Cerebellar nuclear complex (tissue), 1 donor: Measurements from ENCODE around the gene CUL4B.
A peak's percentile ranks its signal among the peaks of the same experiment; 100 is the strongest.
"Not testable (repeated sequence)": the region's sequence is repeated elsewhere in the genome, so short reads cannot be mapped to it uniquely, and the experiment has no call there.

Experiments used
- DNase-seq, 2 experiments: peaks; one replicate each; lab custom pipeline; 2025; lab: John Stamatoyannopoulos, UW

CUL4B gene

GRCh38 chrX:120560842-120561633 is at the start of gene CUL4B:
Gene CUL4B, minus strand, starts transcription at chrX:120560962. Its CDS starts 324 bp downstream, at chrX:120560638.
- DNase-seq = peak; percentile 39 to 75

GRCh38 chrX:120604361-120604782 is 43.6 kb upstream of the CUL4B start:
- no peak for DNase-seq

- DNase-seq = peak; percentile 65 to 67
Measured at GRCh38 chrX:120603707-120604360, 43.1 kb upstream of the CUL4B start, which contains the start of gene MCTS1. Gene MCTS1, plus strand, starts transcription at chrX:120604101. Its CDS starts 136 bp downstream, at chrX:120604237.

GRCh38 chrX:120585702-120586101 is 24.9 kb upstream of the CUL4B start:
- DNase-seq = no peak

- DNase-seq = no peak
Measured at GRCh38 chrX:120575379-120576114, 14.8 kb upstream of the CUL4B start.

- DNase-seq = not testable (repeated sequence)
Measured at GRCh38 chrX:120573806-120574205, 13.0 kb upstream of the CUL4B start.

GRCh38 chrX:120570011-120570600 is 9.3 kb upstream of the CUL4B start:
- DNase-seq = no peak

GRCh38 chrX:120568609-120569008 is 7.8 kb upstream of the CUL4B start:
- no peak for DNase-seq

- DNase-seq = no peak
Measured at GRCh38 chrX:120568035-120568434, 7.3 kb upstream of the CUL4B start.

GRCh38 chrX:120566817-120567216 is 6.1 kb upstream of the CUL4B start:
- DNase-seq = no peak

GRCh38 chrX:120564925-120565324 is 4.2 kb upstream of the CUL4B start:
- no peak for DNase-seq

GRCh38 chrX:120562569-120562926 is 1.8 kb upstream of the CUL4B start:
- DNase-seq = no peak

GRCh38 chrX:120561634-120562568 is 1.1 kb upstream of the CUL4B start:
- DNase-seq = no peak

GRCh38 chrX:120560405-120560841 is 339 bp downstream of the CUL4B start:
- no peak for DNase-seq

GRCh38 chrX:120559804-120560203 is 958 bp downstream of the CUL4B start:
- DNase-seq = no peak

- DNase-seq = no peak
Measured at GRCh38 chrX:120556251-120556650, 4.5 kb downstream of the CUL4B start.

- no peak for DNase-seq
Measured at GRCh38 chrX:120549483-120550452, 11.0 kb downstream of the CUL4B start.

GRCh38 chrX:120536061-120536460 is 24.7 kb downstream of the CUL4B start:
- no peak for DNase-seq

GRCh38 chrX:120534413-120535205 is 26.2 kb downstream of the CUL4B start:
- DNase-seq = no peak
